Cardiac muscle cell (in vitro differentiated cells and primary cell): Measurements from ENCODE around the gene CORO7. TPM values are rescaled to one million over a fixed set of nuclear protein-coding genes. Genes with fewer than 3 reads are reported as not detected.

ENCODE experiments used
- DNase-seq, 2 donors: peaks; one replicate each; pipeline versions ENCODE4 v3.0.0 to v3.0.0-alpha.2; 2010 to 2017; ENCODE audit warnings: low read depth in 1 of 2, low spot score in 1 of 2
- H3K27ac ChIP-seq: fragments of 200-600 bp; sonication (generic); 2 replicates; pipeline ENCODE4 v1.5.1; 2016
- H3K27me3 ChIP-seq: fragments of 200-600 bp; sonication (generic); 2 replicates; pipeline ENCODE4 v1.6.0; 2016; ENCODE audit warnings: control low read depth
- H3K36me3 ChIP-seq: fragments of 200-600 bp; sonication (generic); 2 replicates; pipeline ENCODE4 v1.5.1; 2016; ENCODE audit warnings: control low read depth
- H3K4me1 ChIP-seq: fragments of 200-600 bp; sonication (generic); 2 replicates; pipeline ENCODE4 v1.8.1; 2017; ENCODE audit warnings: low read depth, mild to moderate bottlenecking, mixed run types
- H3K4me3 ChIP-seq: fragments of 200-600 bp; sonication (generic); 2 replicates; pipeline ENCODE4 v1.5.1; 2016; ENCODE audit warnings: mild to moderate bottlenecking
- H3K9me3 ChIP-seq: fragments of 200-600 bp; sonication (generic); 2 replicates; pipeline ENCODE4 v1.5.1; 2017; ENCODE audit warnings: low read depth, mild to moderate bottlenecking, control low read depth
- CTCF ChIP-seq: IDR thresholded peaks from 2 replicates; pipeline ENCODE4 v1.5.1; 2012; ENCODE audit warnings: low read depth, mild to moderate bottlenecking, low read length
- polyA plus RNA-seq: library from polyadenylated mRNA; unstranded; fragments of >200 nt; fragmentation: Nextera tagmentation; extraction: Ambion mirVana; gene quantifications from 2 replicates; pipeline ENCODE4 v1.2.1, GENCODE V29; 2016
- total RNA-seq: library from RNA; depleted of rRNA; stranded (reverse); fragments of >200 nt; gene quantifications from 2 replicates; pipeline ENCODE4 v1.2.3, GENCODE V29; 2016

The CORO7 gene
- total and polyA plus RNA-seq, 2 experiments from 2014 or later: 62.1 to 66.5 TPM

GRCh38 chr16:4433914-4434787 is 17.8 kb upstream of the CORO7 start:
- no peak overlapping the region for H3K27ac ChIP-seq
- H3K9me3 ChIP-seq: no peaks in the 10 kb centered on the region
- DNase-seq: no peak
- H3K4me1 ChIP-seq: no peaks in the 10 kb centered on the region
- no peak for TF ChIP-seq CTCF
- H3K36me3 ChIP-seq: peaks cover 18% of the 10 kb centered on the region
- no peak overlapping the region for H3K4me3 ChIP-seq
- no peaks in the 10 kb centered on the region for H3K27me3 ChIP-seq

- Histone ChIP-seq H3K4me1 (no peaks in the 10 kb centered on the region), H3K4me3 (no peak overlapping the region), H3K9me3 (no peaks in the 10 kb centered on the region), H3K27me3 (no peaks in the 10 kb centered on the region), H3K27ac (no peak overlapping the region), H3K36me3 (peaks cover 14% of the 10 kb centered on the region)
- DNase-seq: no peak
- TF ChIP-seq CTCF: no peak
These were observed 16.8 kb upstream of the CORO7 start for GRCh38 chr16:4433228-4433627.

GRCh38 chr16:4431023-4431422 is 14.6 kb upstream of the CORO7 start:
- peaks cover 6% of the 10 kb centered on the region for H3K36me3 ChIP-seq
- H3K27me3 ChIP-seq: no peaks in the 10 kb centered on the region
- no peak for DNase-seq
- H3K4me1 ChIP-seq: peaks cover 9% of the 10 kb centered on the region
- no peak for TF ChIP-seq CTCF
- H3K27ac ChIP-seq: no peak overlapping the region
- no peaks in the 10 kb centered on the region for H3K9me3 ChIP-seq
- no peak overlapping the region for H3K4me3 ChIP-seq

- DNase-seq: no peak
- Histone ChIP-seq H3K27me3 (no peaks in the 10 kb centered on the region), H3K36me3 (no peaks in the 10 kb centered on the region), H3K9me3 (no peaks in the 10 kb centered on the region), H3K4me3 (no peak overlapping the region), H3K27ac (no peak overlapping the region), H3K4me1 (peaks cover 9% of the 10 kb centered on the region)
- no peak for TF ChIP-seq CTCF
These were observed 12.1 kb upstream of the CORO7 start for GRCh38 chr16:4428500-4428899.

- no peaks in the 10 kb centered on the region for H3K27me3 ChIP-seq
- H3K4me1 ChIP-seq: peaks cover 9% of the 10 kb centered on the region
- H3K36me3 ChIP-seq: no peaks in the 10 kb centered on the region
- TF ChIP-seq CTCF: no peak
- no peak for DNase-seq
- peak overlapping the region; percentile 86 for H3K27ac ChIP-seq
- H3K4me3 ChIP-seq: peak overlapping the region; percentile 74
- H3K9me3 ChIP-seq: no peaks in the 10 kb centered on the region
These were observed 10.5 kb upstream of the CORO7 start for GRCh38 chr16:4426722-4427372.
